ENCODE data around the gene CAMSAP2.

CAMSAP2 gene

DNA sequence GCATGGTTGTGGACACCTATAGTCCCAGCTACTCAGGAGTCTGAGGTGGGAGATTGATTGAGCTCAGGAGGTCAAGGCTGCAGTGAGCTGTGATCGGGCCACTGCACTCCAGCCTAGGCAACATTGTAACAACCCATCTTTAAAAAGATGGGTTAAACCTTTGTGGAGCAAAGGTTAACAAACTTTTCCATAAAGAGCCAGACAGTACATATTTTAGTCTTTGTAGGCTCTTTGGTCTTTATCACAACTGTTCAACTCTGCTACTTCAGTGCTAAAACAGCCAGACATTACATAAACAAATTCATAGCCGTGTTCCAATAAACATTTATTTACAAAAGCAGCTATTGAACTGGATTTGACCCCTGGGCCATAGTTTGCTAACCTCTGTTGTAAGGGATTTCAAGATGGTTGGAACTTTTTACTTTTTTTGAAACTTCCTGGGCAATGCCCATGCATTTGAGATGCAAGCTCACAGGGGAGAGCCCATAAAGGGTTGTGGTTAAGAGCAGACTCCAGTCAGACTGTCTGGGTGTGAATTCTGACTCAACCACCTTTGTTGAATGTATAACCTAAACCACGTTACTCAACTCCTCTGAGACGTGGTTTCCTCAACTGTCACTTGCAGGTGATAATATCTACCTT is 166.8 kb downstream of the CAMSAP2 start:
- TF ChIP-seq POLR2A (IDR thresholded peaks at IDR 0.05; ENCODE audit: low read depth, low read length), result no peak
- DNase-seq (ENCODE audit: insufficient read length, low spot score) (no peak), FAIRE-seq (no peak)

DNA sequence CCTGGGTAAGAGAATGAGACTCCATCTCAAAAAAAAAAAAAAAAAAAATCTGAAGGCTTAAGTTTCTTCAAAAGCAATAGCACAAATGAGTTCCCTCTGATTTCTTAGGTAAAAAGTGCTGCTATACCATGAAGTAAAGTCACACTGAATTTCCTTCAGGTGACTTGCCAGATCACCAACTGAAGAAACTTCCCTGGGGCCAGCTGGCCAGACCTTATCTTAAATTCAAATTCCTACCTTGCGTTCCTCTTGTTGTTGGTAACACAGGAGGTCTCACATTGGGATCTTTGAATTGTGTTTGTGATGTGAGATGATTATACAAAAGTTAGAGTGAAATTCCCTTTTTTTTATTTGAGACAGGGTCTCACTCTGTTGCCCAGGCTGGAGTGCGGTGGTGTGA is 167.8 kb downstream of the CAMSAP2 start:
- FAIRE-seq (no peak), DNase-seq (ENCODE audit: insufficient read length, low spot score) (no peak)
- TF ChIP-seq POLR2A (IDR thresholded peaks at IDR 0.05; ENCODE audit: low read depth, low read length), result no peak

DNA sequence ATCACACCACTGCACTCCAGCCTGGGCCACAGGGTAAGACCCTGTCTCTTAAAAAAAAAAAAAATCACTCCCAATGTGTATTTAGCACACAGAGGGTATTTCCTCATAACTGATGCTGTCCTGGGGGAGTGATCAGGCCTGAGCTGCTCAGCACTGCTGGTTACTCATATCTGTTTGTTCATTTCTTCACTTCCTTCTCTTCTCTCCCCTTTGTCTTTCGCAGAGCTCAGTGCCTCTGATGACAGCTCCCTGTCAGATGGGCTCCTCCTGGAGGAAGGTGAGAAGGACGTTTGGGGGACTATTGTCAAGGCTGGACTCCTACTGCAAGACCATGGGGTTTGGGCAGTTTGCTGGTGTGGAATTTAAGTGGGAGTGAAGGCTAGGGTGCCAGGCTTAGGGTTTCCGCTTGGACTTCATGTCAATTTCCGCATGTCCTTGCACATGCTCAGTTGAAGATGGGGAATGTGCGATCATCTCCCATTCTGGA is 169.0 kb downstream of the CAMSAP2 start:
- FAIRE-seq (no peak), DNase-seq (ENCODE audit: insufficient read length, low spot score) (no peak)
- TF ChIP-seq POLR2A (IDR thresholded peaks at IDR 0.05; ENCODE audit: low read depth, low read length), result no peak

DNA sequence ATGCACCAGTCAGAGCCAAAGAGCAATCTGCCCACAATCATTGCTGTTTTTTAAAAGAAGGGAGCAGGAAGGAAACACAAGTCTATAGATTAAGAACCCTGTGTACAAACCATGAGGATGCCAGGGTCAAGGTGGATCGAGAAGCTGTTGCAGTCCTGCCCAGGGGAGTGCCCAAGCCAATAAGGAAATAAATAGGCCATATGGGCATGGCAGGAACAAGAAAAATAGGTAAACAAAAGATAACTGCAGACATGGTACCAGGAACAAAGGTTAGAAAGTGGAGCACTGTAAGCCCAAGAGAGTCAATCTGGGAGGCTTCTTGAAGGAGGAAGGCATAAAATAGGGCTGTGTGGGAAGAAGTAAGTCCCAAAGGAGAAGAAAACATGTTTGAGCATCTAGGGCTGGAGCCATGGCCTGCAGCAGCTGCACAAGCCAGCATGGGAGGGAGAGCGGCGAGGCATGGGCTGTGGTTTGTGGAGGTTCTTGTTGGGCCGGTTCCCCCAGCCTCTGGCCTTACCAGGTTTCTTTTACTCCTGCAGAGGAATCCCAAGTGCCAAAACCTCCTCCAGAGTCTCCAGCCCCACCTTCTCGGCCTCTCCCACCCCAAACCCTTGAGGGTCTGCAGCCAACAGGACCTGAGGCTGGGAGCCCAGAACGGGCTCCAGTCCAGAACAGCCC is 169.6 kb downstream of the CAMSAP2 start:
- FAIRE-seq (no peak), DNase-seq (ENCODE audit: insufficient read length, low spot score) (no peak)
- TF ChIP-seq POLR2A (IDR thresholded peaks at IDR 0.05; ENCODE audit: low read depth, low read length), result no peak

DNA sequence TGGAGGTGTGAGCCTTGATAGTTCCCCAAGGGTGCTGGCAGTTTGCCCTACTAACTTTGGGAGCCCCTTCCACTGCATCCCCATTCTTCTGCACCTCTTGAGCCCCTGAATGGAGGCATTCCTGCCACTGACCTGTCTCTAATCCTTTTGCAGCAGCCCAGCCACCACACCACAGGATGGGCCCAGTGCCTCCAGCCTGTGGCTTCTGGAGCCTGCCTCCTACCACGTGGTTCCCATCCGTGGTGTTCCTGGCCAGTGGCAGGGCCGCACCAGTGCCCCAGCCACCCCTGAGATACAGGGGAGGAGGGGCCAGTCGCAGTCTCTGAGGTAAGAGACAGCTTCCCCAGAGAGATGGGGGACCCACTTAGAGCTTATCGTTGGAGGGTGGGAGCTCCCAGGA is 170.4 kb downstream of the CAMSAP2 start:
- DNase-seq (ENCODE audit: insufficient read length, low spot score) (no peak), FAIRE-seq (no peak)
- TF ChIP-seq POLR2A (IDR thresholded peaks at IDR 0.05; ENCODE audit: low read depth, low read length), result no peak

DNA sequence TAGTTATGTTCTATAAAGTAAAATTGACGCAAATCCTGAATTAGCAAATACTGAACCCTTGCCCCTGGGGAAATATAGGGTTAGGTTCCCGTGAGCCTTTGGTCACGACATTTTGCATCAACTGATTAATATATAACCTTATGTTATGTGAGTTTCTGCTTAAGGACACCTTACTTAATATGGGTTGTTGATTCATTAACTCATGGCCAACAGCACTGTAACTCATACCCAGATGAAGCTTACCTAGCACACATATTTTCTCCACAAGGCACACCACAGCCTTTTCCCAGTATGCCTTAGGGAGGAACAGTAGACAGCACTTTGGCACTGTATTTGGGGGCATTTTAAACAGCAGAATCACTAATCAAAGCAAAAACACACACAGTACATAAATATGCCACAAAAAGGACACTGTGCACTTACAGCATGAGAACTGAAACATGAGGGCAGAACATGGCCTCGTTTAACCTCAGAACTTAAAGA is 171.1 kb downstream of the CAMSAP2 start:
- no peak for FAIRE-seq
- TF ChIP-seq POLR2A (IDR thresholded peaks at IDR 0.05; ENCODE audit: low read depth, low read length), result no peak
- DNase-seq (ENCODE audit: insufficient read length, low spot score), result no peak

Measured in H54 (cell line).